LNCAP (cell line): ENCODE data around the gene CHD6.
A peak's percentile ranks its signal among the peaks of the same experiment; 100 is the strongest.

ENCODE experiments used
- TF ChIP-seq, protein P1 (sequence below): fragments of 450-650 bp; IDR thresholded peaks from 2 replicates; pipeline ENCODE4 v1.5.1; 2017; ENCODE audit warnings: mild to moderate bottlenecking

The CHD6 gene

DNA sequence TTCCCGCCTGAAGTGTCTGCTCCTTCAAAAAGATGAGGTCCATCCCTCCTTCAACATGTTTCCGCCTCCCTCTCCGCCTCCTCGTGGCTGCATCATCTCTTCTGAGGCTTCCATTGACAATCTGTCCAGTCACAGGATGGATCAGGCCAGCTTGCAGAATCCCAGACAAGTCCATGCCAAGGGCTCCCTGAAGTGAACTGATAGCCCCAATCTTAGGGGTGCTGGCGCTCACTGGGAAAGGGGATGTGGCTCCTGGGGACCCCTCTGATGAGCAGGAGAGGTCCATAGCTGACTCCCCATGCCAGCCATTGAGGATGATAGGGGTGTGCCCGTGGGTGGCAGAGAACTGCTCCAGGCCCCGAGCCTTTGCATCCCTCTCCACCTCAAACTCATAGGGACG, 203.0 kb downstream of the CHD6 start:
- TF ChIP-seq, protein P1, sequence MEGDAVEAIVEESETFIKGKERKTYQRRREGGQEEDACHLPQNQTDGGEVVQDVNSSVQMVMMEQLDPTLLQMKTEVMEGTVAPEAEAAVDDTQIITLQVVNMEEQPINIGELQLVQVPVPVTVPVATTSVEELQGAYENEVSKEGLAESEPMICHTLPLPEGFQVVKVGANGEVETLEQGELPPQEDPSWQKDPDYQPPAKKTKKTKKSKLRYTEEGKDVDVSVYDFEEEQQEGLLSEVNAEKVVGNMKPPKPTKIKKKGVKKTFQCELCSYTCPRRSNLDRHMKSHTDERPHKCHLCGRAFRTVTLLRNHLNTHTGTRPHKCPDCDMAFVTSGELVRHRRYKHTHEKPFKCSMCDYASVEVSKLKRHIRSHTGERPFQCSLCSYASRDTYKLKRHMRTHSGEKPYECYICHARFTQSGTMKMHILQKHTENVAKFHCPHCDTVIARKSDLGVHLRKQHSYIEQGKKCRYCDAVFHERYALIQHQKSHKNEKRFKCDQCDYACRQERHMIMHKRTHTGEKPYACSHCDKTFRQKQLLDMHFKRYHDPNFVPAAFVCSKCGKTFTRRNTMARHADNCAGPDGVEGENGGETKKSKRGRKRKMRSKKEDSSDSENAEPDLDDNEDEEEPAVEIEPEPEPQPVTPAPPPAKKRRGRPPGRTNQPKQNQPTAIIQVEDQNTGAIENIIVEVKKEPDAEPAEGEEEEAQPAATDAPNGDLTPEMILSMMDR: no peak

DNA sequence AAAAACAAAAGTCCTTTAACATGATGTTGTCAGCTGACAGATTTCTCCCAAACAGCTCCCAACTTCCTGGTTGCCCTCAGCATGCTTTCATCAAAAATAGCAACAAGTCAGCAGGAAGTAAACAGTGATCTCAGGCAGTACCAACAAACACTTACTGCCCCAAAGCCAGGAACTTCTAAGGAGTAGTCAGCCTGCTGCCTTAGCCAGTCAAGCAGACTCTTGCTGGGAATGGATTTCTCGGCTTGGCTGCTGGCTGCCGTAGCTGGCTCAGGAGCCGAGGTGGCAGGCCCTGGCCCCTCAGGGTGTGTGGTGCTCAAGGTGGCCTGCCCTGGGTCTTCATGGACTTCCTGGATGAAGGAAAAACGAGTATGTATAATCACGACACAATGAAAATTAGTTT, 205.0 kb downstream of the CHD6 start:
- TF ChIP-seq, protein P1: no peak

DNA sequence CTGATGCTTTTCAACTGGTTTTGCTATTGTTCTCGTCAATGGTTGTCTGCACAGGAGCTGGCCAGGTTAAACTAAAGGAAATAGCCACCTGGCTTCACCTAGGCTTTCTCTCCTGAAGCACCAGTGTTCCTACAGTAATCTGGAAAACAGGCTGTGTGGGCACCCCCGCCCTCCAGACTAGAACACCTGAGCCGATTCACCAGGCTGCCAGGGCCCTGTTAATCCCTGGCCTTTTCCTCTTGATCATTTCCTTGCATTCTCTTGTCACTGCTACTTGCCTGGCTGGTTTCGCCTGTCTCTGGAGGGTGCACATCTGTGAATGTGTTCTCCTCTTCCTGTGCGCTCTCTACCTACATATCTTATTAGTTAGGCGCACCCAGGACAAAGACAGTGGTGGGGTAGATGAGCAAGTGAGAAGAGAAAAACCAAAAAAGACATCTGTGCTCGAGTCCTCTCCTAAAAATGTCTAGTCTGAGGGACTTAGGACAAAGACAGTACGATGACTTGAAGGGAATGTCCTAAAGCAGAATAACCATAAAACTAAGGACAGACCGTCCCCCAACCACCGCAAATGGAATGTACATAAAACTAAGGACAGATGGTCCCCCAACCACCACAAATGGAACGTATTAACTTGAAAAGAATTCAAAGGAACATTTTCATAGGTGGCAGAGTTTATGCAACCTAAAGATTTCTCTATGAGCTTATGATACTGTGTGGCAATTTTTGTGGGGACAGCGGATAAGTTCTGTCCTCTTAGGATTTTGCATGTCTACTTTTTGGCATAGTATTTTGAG, 205.7 kb downstream of the CHD6 start:
- TF ChIP-seq, protein P1: no peak

DNA sequence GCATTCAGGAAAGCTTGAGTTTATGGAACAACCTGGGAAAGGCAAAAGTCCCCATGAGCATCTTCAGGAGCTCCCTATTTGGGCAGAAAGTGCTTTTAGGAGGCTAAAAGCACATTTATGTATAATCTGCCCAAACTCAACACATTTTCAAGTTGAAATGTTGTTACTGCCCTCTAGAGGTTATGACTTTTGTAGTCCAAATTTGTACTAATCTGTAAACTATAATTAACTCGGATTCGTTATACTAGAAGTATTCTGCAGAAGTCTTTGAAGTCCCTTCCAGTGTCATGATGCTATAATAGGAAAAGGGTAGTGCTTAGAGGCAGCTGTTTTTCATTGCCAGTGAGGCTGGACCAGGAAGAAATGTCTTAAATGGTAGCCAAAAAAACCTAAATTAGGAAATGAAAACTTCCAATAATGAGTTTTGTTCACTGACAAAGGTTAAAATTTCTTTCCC, 206.8 kb downstream of the CHD6 start:
- TF ChIP-seq, protein P1: peak; percentile 56; the same call in 1 of the 2 replicates

DNA sequence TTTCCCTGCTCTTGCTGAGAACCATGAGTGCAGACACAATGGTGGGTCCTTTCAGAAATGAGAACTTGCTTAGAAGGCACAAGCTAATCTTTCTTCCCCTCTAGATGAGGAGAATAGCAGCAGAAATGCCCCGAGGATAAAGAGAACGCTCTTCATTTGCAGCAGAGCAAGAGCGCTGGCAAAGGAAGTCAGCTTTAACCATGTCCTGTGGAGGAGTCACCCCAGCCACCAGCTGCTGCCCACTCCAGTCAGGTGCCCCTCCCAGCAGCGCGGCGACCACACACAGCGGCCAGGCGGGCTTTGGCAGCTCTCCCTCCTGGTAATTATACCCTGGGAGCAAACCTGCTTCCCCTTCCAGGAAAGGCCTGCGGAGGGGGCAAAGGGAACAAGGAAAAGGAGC, 209.2 kb downstream of the CHD6 start:
- TF ChIP-seq, protein P1: no peak

DNA sequence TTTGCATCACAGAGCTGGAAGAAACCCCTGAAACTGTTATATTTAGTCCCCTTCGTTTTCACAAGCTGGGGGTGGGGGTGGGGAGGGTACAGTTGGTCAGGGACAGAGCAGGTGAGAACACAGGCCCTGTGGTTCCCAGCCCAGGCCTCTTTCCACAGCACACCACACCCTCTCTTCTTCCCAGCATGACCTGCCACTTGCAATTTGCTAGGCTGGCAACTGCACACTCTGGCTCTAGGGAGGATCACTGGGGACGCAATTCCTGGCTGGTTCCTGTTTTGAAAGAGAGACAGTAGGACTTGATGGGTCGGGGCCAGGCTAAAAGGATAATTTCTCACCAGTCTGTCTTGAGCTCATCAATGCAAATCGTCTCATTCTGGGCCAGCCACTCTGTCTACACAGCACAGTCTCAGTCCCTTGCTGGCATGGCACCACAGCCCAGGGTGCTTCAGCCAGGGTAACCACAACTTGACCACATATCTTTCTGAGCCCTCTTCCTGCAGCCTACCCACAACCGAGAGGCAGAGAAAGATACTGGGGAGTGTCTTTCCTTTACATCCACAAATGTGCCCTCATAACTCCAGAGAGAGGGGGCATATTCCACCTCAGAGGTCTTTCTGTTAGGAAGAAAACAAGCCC, 209.9 kb downstream of the CHD6 start:
- TF ChIP-seq, protein P1: no peak

DNA sequence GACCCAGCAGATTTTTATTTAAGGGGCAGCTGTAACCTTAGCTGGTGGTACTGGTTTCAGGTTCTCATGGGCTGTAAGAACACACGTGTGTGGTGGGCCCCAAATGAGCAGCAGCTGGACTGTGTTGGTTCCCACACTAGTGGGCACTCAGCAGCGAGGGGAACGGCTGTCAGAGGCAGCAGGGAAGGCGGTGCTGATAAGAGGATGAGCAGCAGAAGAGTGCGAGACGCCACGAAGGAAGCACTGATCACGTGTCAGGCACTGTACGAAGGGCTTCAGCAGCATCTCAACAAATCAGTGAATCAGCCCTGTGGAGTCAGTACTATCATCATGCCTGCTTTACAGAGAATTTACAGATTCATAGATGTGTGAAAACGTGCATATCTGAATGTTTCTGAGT, 210.6 kb downstream of the CHD6 start:
- TF ChIP-seq, protein P1: no peak
